ENCODE data around the gene MACROD2. TPM values are rescaled to one million over a fixed set of nuclear protein-coding genes. Genes with fewer than 3 reads are reported as not detected.

MACROD2 gene
- total RNA-seq, 1 donor from 2014 or later: 6.4 TPM

GRCh38 chr20:14303106-14303505, 307.8 kb downstream of the MACROD2 start:
- Mint-ChIP-seq H3K27ac (ENCODE audit: unreplicated experiment) (peak overlapping the region; percentile 4), H3K27me3 (ENCODE audit: low read depth) (no peaks in the 10 kb centered on the region), H3K36me3 (ENCODE audit: low read depth) (no peaks in the 10 kb centered on the region), H3K4me1 (peaks cover 20% of the 10 kb centered on the region), H3K9me3 (peaks cover 4% of the 10 kb centered on the region), H3K4me3 (peak overlapping the region; percentile 25)
- peak; percentile 1 for DNase-seq (ENCODE audit: low read depth, low spot score)
- no peak for TF ChIP-seq CTCF (conservative IDR thresholded peaks at IDR 0.05)

GRCh38 chr20:14303651-14304050, 308.3 kb downstream of the MACROD2 start:
- H3K4me3 Mint-ChIP-seq: peak overlapping the region; percentile 25
- no peak for DNase-seq (ENCODE audit: low read depth, low spot score)
- TF ChIP-seq CTCF (conservative IDR thresholded peaks at IDR 0.05): no peak
- no peaks in the 10 kb centered on the region for H3K36me3 Mint-ChIP-seq (ENCODE audit: low read depth)
- H3K4me1 Mint-ChIP-seq: peaks cover 20% of the 10 kb centered on the region
- H3K27me3 Mint-ChIP-seq (ENCODE audit: low read depth): no peaks in the 10 kb centered on the region
- peaks cover 1% of the 10 kb centered on the region for H3K9me3 Mint-ChIP-seq
- no peak overlapping the region for H3K27ac Mint-ChIP-seq (ENCODE audit: unreplicated experiment)

GRCh38 chr20:14304472-14304871, 309.2 kb downstream of the MACROD2 start:
- Mint-ChIP-seq H3K27ac (ENCODE audit: unreplicated experiment) (no peak overlapping the region), H3K36me3 (ENCODE audit: low read depth) (no peaks in the 10 kb centered on the region), H3K9me3 (no peaks in the 10 kb centered on the region), H3K4me3 (no peak overlapping the region), H3K27me3 (ENCODE audit: low read depth) (no peaks in the 10 kb centered on the region), H3K4me1 (peaks cover 20% of the 10 kb centered on the region)
- no peak for DNase-seq (ENCODE audit: low read depth, low spot score)
- no peak for TF ChIP-seq CTCF (conservative IDR thresholded peaks at IDR 0.05)

- no peak for DNase-seq (ENCODE audit: low read depth, low spot score)
- Mint-ChIP-seq H3K27ac (ENCODE audit: unreplicated experiment) (no peak overlapping the region), H3K4me1 (peaks cover 19% of the 10 kb centered on the region), H3K27me3 (ENCODE audit: low read depth) (no peaks in the 10 kb centered on the region), H3K9me3 (no peaks in the 10 kb centered on the region), H3K4me3 (no peak overlapping the region), H3K36me3 (ENCODE audit: low read depth) (no peaks in the 10 kb centered on the region)
- TF ChIP-seq CTCF (conservative IDR thresholded peaks at IDR 0.05): no peak
Measured at GRCh38 chr20:14307956-14308355, 312.6 kb downstream of the MACROD2 start.

- no peak for TF ChIP-seq CTCF (conservative IDR thresholded peaks at IDR 0.05)
- Mint-ChIP-seq H3K9me3 (no peaks in the 10 kb centered on the region), H3K27me3 (ENCODE audit: low read depth) (no peaks in the 10 kb centered on the region), H3K36me3 (ENCODE audit: low read depth) (no peaks in the 10 kb centered on the region), H3K4me1 (peaks cover 7% of the 10 kb centered on the region), H3K4me3 (no peak overlapping the region), H3K27ac (ENCODE audit: unreplicated experiment) (no peak overlapping the region)
- no peak for DNase-seq (ENCODE audit: low read depth, low spot score)
Measured at GRCh38 chr20:14310977-14311627, 315.8 kb downstream of the MACROD2 start.

Data from neural crest cell (in vitro differentiated cells).